Measurements from ENCODE around the gene CAMTA1.

The CAMTA1 gene

GRCh38 chr1:6985549-6986276 is 200.5 kb downstream of the CAMTA1 start:
- no peak for DNase-seq

DNA sequence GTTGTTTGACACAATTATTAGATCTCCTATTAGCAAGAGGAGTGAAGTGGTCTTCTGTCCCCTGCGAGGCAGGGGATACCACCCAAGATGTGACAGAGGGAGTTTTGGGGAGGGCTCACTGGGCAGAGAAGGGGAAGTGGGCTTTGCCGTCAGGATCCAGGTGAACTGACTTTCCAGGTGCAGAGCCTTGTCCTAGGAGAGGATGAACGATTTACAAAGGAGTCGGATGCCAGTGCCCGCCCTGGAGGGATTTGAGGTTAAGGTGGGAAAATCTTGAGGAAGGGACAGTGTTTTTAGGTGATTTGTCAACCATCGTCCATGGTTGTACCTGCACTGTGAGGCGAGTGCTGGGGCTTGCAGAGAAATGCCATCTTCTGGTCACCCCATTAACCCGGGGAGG is 201.0 kb downstream of the CAMTA1 start:
- no peak for DNase-seq

GRCh38 chr1:6987940-6988339 is 202.7 kb downstream of the CAMTA1 start:
- no peak for DNase-seq

GRCh38 chr1:6988796-6989195 is 203.5 kb downstream of the CAMTA1 start:
- DNase-seq: no peak

GRCh38 chr1:6989212-6990159 is 204.2 kb downstream of the CAMTA1 start:
- DNase-seq: no peak

- DNase-seq: no peak
Observed at GRCh38 chr1:6991266-6991665, 206.0 kb downstream of the CAMTA1 start.

- no peak for DNase-seq
Observed at GRCh38 chr1:6995789-6996188, 210.5 kb downstream of the CAMTA1 start.

- no peak for DNase-seq
Observed at GRCh38 chr1:6996371-6996770, 211.1 kb downstream of the CAMTA1 start.

GRCh38 chr1:6996866-6997265 is 211.6 kb downstream of the CAMTA1 start:
- DNase-seq: no peak

DNA sequence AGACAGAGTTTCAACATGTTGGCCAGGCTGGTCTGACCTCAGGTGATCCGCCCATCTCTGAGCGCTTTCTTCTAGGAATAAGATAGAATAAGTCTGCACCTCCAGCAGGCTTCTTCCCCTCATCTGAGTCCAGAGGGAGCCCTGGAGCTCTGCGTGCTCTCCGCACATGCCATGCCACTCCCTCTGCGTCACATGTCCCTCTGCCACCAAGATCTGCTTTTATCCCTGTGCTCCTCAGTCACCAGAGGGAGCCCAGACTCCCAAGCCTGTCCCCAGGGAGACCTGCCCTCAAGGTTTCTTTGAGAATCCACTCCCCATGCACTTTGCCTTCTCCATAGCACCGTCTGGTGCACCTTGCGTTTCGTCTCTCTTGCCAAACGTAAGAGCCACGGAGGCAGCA is 213.0 kb downstream of the CAMTA1 start:
- no peak for DNase-seq

GRCh38 chr1:6999826-7000225 is 214.6 kb downstream of the CAMTA1 start:
- no peak for DNase-seq

DNA sequence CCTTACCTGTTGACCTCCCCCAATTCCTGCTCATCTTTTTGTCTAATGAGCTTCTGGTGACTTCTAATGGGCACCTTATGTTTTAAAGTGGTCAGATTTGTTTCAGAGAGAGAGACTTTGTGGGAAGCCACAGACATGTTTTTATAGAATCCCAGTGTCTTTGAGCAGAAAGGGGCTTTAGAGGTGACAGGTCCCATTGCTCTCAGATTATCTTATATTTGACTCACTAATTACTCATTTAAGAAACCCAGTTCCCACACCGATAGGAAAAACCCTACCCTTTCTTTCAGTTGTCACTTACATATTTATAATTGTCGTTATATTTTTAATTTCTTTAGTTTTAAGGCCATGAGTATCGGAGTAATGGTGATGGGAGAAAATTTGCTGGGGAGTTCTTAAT is 215.5 kb downstream of the CAMTA1 start:
- no peak for DNase-seq

GRCh38 chr1:7002728-7003127 is 217.5 kb downstream of the CAMTA1 start:
- DNase-seq: no peak

DNA sequence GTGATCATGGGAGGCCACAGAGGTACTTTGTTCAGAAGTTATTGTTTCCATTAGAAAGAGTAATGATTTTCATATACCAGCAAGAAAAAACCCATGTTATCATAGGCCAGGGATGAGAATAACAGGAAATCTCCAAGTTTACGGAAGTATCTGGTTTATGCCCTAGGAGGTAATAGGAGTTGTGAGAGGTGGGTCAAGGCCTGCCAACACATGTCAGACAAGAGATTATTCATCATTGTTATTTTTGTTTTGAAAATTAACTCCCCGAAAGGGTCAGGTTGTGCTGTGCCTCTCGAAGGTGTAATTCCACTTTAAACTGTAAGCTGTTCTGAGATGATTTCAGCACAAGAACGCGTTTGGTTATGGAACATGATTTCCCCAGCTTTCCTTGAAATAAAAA is 218.4 kb downstream of the CAMTA1 start:
- DNase-seq: no peak

GRCh38 chr1:7004181-7004580 is 218.9 kb downstream of the CAMTA1 start:
- no peak for DNase-seq

GRCh38 chr1:7005762-7006161 is 220.5 kb downstream of the CAMTA1 start:
- no peak for DNase-seq

DNA sequence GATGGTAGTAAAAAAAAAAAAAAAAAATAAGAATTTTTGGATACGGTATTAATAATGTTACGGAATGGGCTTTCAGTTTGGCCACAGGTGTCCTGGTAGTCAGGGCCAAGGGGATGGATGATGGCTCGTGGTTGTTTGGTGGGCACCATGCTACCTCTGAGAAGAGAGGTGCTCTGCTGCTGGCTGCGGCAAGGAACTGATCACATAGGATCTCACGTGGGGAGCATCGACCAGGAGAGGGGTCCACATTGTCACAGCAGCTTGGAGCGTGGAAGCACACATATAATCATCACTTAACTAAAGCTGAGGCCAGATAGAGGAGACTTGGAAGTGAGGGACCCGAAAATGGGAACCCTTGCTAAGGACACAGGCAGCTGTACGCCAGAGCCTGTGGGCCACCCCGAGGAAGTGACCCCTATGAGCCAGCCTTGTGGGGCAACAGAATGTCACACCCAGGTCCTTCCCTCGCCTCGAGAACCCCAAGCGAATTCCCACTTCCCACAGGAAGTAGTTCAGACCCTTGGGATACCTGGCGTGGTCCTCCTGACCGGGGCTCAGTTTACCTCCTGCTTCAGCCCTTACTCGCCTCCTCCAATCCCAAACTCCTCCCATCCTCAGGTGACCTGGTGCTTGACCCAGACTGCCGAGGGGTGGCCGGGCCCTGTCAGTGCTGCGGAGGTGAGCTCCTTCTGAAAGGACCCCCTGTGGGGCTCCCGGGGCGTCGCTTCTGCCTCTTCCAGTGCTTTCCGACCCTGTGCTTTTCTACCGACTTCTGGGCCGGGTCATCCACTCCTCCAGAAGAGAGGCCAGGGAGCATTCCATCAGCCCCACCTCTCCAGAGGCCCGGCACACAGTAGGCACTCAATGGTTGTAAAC is 222.0 kb downstream of the CAMTA1 start:
- no peak for DNase-seq

DNA sequence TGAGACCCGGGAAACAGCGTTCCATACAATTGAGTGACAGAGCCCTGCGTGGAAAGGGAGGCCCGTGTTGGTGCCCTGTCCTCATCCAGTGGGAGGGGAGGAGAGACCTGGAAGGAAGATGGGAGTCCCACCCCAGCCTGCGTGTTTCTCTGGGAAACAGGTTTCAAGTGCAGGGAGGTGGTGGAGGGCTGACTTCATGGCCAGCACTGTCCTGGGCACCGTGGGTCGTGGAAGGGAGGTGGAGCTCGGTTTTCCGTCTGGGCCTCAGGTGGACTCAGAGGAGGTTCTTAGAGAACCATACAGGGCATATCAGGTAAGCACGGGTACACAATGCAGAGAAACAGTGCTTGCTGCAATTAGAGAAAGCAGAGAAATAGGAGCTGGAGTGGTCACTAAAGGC is 222.6 kb downstream of the CAMTA1 start:
- no peak for DNase-seq

DNA sequence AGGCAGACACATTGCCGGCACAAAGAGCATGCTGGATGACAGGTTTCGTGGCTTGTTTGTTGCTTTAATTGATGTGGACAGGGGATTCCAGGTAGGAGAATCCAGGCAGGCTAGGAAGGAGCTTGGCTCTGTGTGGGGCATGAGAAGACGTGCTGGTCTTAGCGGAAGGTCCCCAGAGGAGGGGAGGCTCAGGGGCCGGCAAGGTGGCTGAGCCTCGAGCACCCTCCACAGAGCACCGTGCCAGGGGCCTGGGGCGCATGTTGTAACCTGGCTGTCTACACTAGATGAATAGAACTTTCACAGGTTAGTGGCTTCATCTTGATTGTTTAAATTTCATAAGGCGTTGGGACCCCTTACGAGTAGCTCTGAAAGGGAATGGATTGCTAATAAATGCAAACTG is 223.1 kb downstream of the CAMTA1 start:
- DNase-seq: no peak

DNA sequence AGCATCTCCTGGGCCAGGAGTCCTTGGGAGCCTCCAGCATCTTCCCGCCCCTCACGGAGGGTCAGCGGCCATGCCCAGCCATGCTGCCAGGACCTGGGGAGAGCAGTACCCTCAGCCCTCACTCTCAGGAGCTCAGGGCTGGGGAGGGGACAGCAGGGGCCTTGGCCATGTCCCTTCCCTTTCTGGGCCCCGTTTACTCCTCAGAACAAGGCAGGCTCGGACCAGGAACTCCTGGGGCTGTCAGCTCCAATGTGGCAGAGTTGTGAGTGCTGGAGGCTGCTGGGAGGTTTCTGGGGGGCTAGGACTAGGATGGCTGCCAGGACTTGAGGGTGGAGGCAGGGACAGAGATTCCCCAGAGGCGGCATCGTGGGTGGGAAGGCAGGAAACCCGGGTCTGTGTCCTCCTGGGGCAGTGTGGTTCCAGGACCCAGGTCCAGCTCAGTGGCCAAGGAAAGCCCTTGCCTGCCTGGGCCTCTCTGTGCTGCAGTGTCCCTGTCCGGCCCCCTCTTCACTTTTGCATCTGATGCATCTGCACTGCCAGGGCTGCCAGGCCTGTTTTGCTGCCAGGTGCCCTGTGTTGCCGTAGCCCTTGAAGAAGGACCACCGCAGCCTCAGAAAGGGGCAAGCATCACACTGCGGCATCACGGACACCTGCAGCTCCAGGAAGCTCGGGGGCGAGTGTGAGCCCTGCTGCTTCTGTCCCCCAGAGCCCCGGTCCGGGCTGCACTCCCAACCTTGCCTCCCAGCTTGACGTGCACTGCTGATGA is 223.9 kb downstream of the CAMTA1 start:
- DNase-seq: no peak

DNA sequence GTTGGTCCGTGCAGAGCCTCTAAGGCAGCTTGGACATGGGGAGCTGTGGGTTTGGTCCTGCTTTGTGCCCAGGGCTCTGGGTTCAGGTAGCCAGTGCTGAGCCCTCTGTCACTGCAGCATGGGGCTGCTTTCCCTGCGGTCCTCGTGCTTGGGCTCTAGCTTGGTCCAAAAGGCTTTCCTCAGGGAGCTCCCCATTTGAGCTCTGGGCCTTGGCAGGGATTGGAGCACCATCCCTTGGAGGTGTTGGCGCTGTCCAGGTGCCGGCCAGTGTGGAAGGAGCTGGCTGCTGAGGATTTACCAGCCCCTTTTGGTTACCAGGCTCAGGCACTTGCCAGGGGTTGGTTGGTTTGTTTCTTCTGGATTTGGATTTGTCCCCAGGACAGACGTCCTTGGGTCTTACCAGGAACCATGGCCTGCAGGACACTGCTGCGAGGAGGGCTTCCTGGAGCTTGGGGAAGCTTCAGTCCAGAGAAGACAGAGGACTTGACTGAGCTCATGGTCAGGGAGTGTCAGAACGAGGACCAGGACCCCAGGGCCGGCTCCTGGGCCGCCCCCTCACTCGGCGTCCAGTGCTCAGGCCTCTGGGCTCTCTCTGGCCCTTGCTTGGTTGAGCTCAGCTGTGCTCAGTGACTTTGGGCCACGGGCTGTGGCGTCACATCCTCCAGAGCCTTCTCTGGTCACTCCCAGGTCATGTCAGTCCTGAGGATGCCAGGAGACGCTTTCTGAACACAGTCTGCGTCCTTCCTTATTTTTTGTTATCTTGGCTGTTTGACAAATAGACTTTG is 224.7 kb downstream of the CAMTA1 start:
- DNase-seq: no peak
